SK-N-MC (cell line): ENCODE measurements around the gene HMGB1.
A peak's percentile ranks its signal among the peaks of the same experiment; 100 is the strongest.

Experiments
- DNase-seq: peaks from one replicate; pipeline ENCODE4 v3.0.0-alpha.2; 2011; ENCODE audit warnings: low read depth, low spot score
- H3K27ac ChIP-seq: fragments of 200-600 bp; sonication (generic); 2 replicates; pipeline ENCODE4 v1.5.1; 2016; ENCODE audit warnings: mixed run types
- H3K36me3 ChIP-seq: fragments of 200-600 bp; sonication (generic); 2 replicates; pipeline ENCODE4 v1.6.1; 2017; ENCODE audit warnings: antibody characterized with exemption, low read length, mixed read lengths; ENCODE audit not compliant: insufficient read depth
- H3K4me3 ChIP-seq: fragments of 200-600 bp; sonication (generic); 2 replicates; pipeline ENCODE4 v1.5.1; 2016
- H3K9ac ChIP-seq: fragments of 200-600 bp; sonication (generic); 2 replicates; pipeline ENCODE4 v1.8.0; 2017; ENCODE audit warnings: mixed run types, mixed read lengths; ENCODE audit not compliant: insufficient read length
- H3K9me3 ChIP-seq: fragments of 200-600 bp; sonication (generic); 2 replicates; pipeline ENCODE4 v1.6.1; 2017; ENCODE audit warnings: low read depth, mild to moderate bottlenecking, antibody characterized with exemption, low read length, moderate library complexity, mixed read lengths
- EZH2 ChIP-seq: fragments of 200-600 bp; sonication (generic); IDR thresholded peaks from one replicate; pipeline ENCODE4 v1.6.1; 2017; ENCODE audit warnings: antibody characterized with exemption
- FOXP2 ChIP-seq: optimal IDR thresholded peaks from 2 replicates; pipeline ENCODE3; 2011; ENCODE audit warnings: mild to moderate bottlenecking, moderate library complexity; ENCODE audit not compliant: insufficient read depth; ENCODE audit errors: extremely low read length, control extremely low read depth
- POLR2AphosphoS5 ChIP-seq: IDR thresholded peaks from 2 replicates; pipeline ENCODE4 v1.6.1; 2012; ENCODE audit warnings: mild to moderate bottlenecking, low read depth, low read length, borderline replicate concordance

Gene HMGB1

GRCh38 chr13:30406779-30407416 lies 58.8 kb downstream of the HMGB1 start:
- Histone ChIP-seq H3K9ac (no peak overlapping the region), H3K36me3 (no peaks in the 10 kb centered on the region), H3K27ac (peak overlapping the region; percentile 58), H3K4me3 (no peak overlapping the region), H3K9me3 (no peaks in the 10 kb centered on the region)
- DNase-seq = no peak
- no peak for TF ChIP-seq POLR2AphosphoS5
- TF ChIP-seq EZH2 = no peak
- no peak for TF ChIP-seq FOXP2
